CD4-positive, alpha-beta T cell (primary cell): ENCODE results near the gene DMKN. TPM values are rescaled to one million over a fixed set of nuclear protein-coding genes. Genes with fewer than 3 reads are reported as not detected.
A peak's percentile ranks its signal among the peaks of the same experiment; 100 is the strongest.

ENCODE experiments used
- ATAC-seq: fragments of 200-7000 bp; cut with Tn5 transposase; one replicate; pipeline ENCODE4 v1.10.0; 2022; ENCODE audit warnings: mild to moderate bottlenecking; ENCODE audit not compliant: poor library complexity
- CTCF ChIA-PET: fragments of 350-600 bp; sonication (Branson Sonifier 250); formaldehyde crosslinking; loops from one replicate; lab custom pipeline; 2021; ENCODE audit warnings: antibody characterized with exemption, inconsistent platforms; lab: Charles Lee
- POLR2A ChIA-PET: fragments of 350-600 bp; sonication (Branson Sonifier 250); formaldehyde crosslinking; loops from one replicate; lab custom pipeline; 2021; ENCODE audit warnings: antibody characterized with exemption, inconsistent platforms; lab: Charles Lee
- DNase-seq, 14 experiments: peaks; one replicate each; pipeline ENCODE4 v3.0.0-alpha.2; 2013 to 2020; ENCODE audit warnings: mixed read lengths in 2 of 14
- H3K27ac ChIP-seq, 2 donors: one replicate each; pipeline versions ENCODE4 v1.5.1 to v1.7.0; 2013; ENCODE audit warnings: low read length in 2 of 2, low read depth in 1 of 2, mild to moderate bottlenecking in 1 of 2
- H3K27me3 ChIP-seq, 2 experiments: 1 replicate in 1 of 2; 2 replicates in 1 of 2; pipeline versions ENCODE4 v1.6.1 to v1.7.0; 2013; ENCODE audit warnings: low read length in 2 of 2, control low read depth in 1 of 2, mild to moderate bottlenecking in 1 of 2, moderate library complexity in 1 of 2; ENCODE audit not compliant: insufficient read depth in 2 of 2, control insufficient read depth in 1 of 2
- H3K36me3 ChIP-seq: one replicate; pipeline ENCODE4 v1.6.1; 2013; ENCODE audit warnings: low read length, control low read depth; ENCODE audit not compliant: insufficient read depth
- H3K4me1 ChIP-seq: one replicate; pipeline ENCODE4 v1.6.1; 2013; ENCODE audit warnings: low read length, control low read depth; ENCODE audit not compliant: insufficient read depth
- H3K4me3 ChIP-seq: one replicate; pipeline ENCODE4 v1.5.1; 2013; ENCODE audit warnings: mild to moderate bottlenecking, low read length, moderate library complexity
- H3K9me3 ChIP-seq, 2 experiments: 1 replicate in 1 of 2; 2 replicates in 1 of 2; pipeline versions ENCODE4 v1.6.1 to v1.7.0; 2013; ENCODE audit warnings: low read length in 2 of 2, mild to moderate bottlenecking in 2 of 2, control low read depth in 1 of 2, moderate library complexity in 1 of 2; ENCODE audit not compliant: control insufficient read depth in 1 of 2, insufficient read depth in 1 of 2
- H3K27ac Mint-ChIP-seq: one replicate; pipeline ENCODE4 v1.8.0; 2020; ENCODE audit warnings: mixed read lengths
- H3K27me3 Mint-ChIP-seq: one replicate; pipeline ENCODE4 v1.8.0; 2021; ENCODE audit warnings: mixed read lengths
- H3K36me3 Mint-ChIP-seq: one replicate; pipeline ENCODE4 v1.8.0; 2021; ENCODE audit warnings: low read depth, mixed read lengths
- H3K4me1 Mint-ChIP-seq: one replicate; pipeline ENCODE4 v1.8.0; 2021; ENCODE audit warnings: low read depth, mixed read lengths
- H3K4me3 Mint-ChIP-seq: one replicate; pipeline ENCODE4 v1.8.0; 2020; ENCODE audit warnings: mild to moderate bottlenecking, mixed read lengths
- H3K9me3 Mint-ChIP-seq: one replicate; pipeline ENCODE4 v1.8.0; 2020; ENCODE audit warnings: mixed read lengths
- intact Hi-C, 2 experiments: fragments of 100-400 bp; cut with DNase I in 1 of 2; cut with micrococcal nuclease in 1 of 2; formaldehyde crosslinking; loops; one replicate each; pipeline versions ENCODE4 v1.15.1 to v1.9.0; 2023 to 2025; cut with DNase I, micrococcal nuclease
- total RNA-seq, 174 experiments: library from RNA in 2 of 174; stranded (reverse) in 2 of 174; gene quantifications; one replicate each; pipeline ENCODE4 v1.2.3 and lab custom pipeline; 2021 to 2026
- TF ChIP-seq, protein P1 (sequence below): fragments of 200-600 bp; IDR thresholded peaks from one replicate; pipeline ENCODE4 v1.8.0; 2022; ENCODE audit warnings: antibody characterized with exemption, mild to moderate bottlenecking

The DMKN gene
- total RNA-seq, 2 experiments from 2014 or later = not detected

DNA sequence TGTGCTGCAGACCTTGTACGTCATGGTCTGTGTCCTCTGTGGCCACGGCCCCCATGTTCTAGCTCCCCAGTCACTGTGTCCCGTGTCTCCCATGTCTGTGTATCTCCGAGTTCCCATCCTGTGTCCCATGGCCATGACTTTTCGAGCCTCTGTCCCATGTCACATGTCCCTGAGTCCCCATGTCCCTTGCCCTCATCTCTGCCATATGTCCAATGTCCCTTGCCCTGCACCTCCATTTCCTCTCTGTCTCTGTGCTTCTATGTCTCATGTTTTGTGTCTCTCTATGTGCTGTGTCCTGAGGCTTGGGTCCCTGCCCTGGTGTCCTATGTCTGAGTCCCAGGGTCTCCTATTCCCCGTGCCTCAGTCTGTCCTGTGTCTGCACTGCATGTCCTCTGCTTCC, 48.0 kb upstream of the DMKN start:
- H3K9me3 ChIP-seq = peaks cover 0 to 16% of the 10 kb centered on the region in 2 experiments
- no peaks in the 10 kb centered on the region for H3K36me3 ChIP-seq
- peaks cover 17% of the 10 kb centered on the region for H3K4me1 ChIP-seq
- CTCF ChIA-PET = no interaction called here
- no peaks in the 10 kb centered on the region for H3K9me3 Mint-ChIP-seq
- no peak overlapping the region for H3K4me3 ChIP-seq
- H3K4me3 Mint-ChIP-seq = no peak overlapping the region
- ATAC-seq (no peak), DNase-seq (peak in 1 of 14 experiments; percentile 6)
- intact Hi-C loops = loop anchor here in 1 of 2 experiments (10.0 kb wide), 1 partner anchor 113 kb away; no protein-coding TSS in a partner anchor
- H3K36me3 Mint-ChIP-seq = no peaks in the 10 kb centered on the region
- TF ChIP-seq, protein P1, sequence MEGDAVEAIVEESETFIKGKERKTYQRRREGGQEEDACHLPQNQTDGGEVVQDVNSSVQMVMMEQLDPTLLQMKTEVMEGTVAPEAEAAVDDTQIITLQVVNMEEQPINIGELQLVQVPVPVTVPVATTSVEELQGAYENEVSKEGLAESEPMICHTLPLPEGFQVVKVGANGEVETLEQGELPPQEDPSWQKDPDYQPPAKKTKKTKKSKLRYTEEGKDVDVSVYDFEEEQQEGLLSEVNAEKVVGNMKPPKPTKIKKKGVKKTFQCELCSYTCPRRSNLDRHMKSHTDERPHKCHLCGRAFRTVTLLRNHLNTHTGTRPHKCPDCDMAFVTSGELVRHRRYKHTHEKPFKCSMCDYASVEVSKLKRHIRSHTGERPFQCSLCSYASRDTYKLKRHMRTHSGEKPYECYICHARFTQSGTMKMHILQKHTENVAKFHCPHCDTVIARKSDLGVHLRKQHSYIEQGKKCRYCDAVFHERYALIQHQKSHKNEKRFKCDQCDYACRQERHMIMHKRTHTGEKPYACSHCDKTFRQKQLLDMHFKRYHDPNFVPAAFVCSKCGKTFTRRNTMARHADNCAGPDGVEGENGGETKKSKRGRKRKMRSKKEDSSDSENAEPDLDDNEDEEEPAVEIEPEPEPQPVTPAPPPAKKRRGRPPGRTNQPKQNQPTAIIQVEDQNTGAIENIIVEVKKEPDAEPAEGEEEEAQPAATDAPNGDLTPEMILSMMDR = no peak
- H3K27me3 Mint-ChIP-seq = peaks cover 73% of the 10 kb centered on the region
- POLR2A ChIA-PET = no interaction called here
- H3K27ac ChIP-seq = no peak overlapping the region
- H3K27ac Mint-ChIP-seq = no peak overlapping the region
- peaks cover 15 to 36% of the 10 kb centered on the region in 2 experiments for H3K27me3 ChIP-seq
- H3K4me1 Mint-ChIP-seq = peaks cover 15% of the 10 kb centered on the region

DNA sequence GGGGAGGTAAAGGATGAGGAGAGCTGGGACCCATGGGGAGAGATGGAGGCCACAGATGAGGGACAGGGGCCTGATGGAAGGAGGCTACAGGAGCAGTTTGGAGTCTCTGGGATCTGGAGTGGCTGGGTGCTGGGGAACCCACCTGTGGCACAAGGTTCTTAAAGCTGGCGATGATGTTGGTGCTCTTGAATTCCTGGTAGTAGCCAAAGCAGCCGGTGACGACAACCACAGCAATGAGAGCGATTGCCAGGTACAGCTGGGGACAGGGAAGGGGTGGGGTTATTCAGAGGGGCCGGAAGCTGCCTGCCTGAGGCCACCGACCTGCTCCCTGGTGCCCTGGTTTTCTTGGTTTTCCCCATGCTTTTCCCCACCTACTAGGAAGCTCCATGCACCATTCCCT, 47.2 kb upstream of the DMKN start:
- Mint-ChIP-seq H3K4me1 (peaks cover 15% of the 10 kb centered on the region), H3K4me3 (no peak overlapping the region), H3K27ac (no peak overlapping the region), H3K27me3 (peaks cover 76% of the 10 kb centered on the region), H3K36me3 (no peaks in the 10 kb centered on the region), H3K9me3 (no peaks in the 10 kb centered on the region)
- H3K4me1 ChIP-seq = peaks cover 17% of the 10 kb centered on the region
- H3K27ac ChIP-seq = no peak overlapping the region
- TF ChIP-seq, protein P1 = no peak
- peaks cover 0 to 16% of the 10 kb centered on the region in 2 experiments for H3K9me3 ChIP-seq
- ATAC-seq (no peak), DNase-seq (no peak)
- POLR2A ChIA-PET = no interaction called here
- CTCF ChIA-PET = interaction anchor here (0.6 kb wide), 1 partner anchor 121 kb away, joined by 4 read pairs; no protein-coding TSS in a partner anchor
- no peak overlapping the region for H3K4me3 ChIP-seq
- intact Hi-C loops = loop anchor here in 1 of 2 experiments (10.0 kb wide), 1 partner anchor 114 kb away; no protein-coding TSS in a partner anchor
- no peaks in the 10 kb centered on the region for H3K36me3 ChIP-seq
- H3K27me3 ChIP-seq = peaks cover 15 to 36% of the 10 kb centered on the region in 2 experiments

DNA sequence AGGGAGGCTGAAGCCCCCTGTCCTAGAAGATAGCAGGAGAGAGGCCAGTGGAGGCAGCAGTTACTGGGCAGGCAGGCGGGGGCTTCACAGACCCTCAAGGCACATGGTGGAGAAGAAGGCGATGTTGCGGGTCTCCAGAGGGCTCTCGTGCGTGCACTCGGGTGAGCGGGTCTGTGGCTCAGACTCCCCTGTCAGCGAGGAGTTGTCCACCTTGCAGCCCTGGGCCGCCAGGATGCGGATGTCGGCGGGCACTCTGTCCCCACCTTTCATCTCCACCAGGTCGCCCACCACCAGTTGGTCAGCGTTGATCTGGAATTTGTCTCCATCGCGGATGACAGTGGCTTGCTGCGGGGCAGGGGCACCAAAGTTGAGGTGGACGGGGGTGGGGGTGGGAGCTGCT, 46.8 kb upstream of the DMKN start:
- H3K36me3 ChIP-seq = no peaks in the 10 kb centered on the region
- peaks cover 0 to 16% of the 10 kb centered on the region in 2 experiments for H3K9me3 ChIP-seq
- no peak overlapping the region for H3K4me3 ChIP-seq
- no peak overlapping the region for H3K27ac ChIP-seq
- peak in 1 of 14 experiments; percentile 8 for DNase-seq
- intact Hi-C loops = loop anchor here in 1 of 2 experiments (10.0 kb wide), 1 partner anchor 115 kb away; no protein-coding TSS in a partner anchor
- ChIA-PET POLR2A (no interaction called here), CTCF (interaction anchor here (0.6 kb wide), 1 partner anchor 121 kb away, joined by 4 read pairs; no protein-coding TSS in a partner anchor)
- Mint-ChIP-seq H3K27ac (no peak overlapping the region), H3K36me3 (no peaks in the 10 kb centered on the region), H3K9me3 (no peaks in the 10 kb centered on the region), H3K4me1 (peaks cover 15% of the 10 kb centered on the region), H3K27me3 (peaks cover 74% of the 10 kb centered on the region), H3K4me3 (no peak overlapping the region)
- TF ChIP-seq, protein P1 = no peak
- peaks cover 17% of the 10 kb centered on the region for H3K4me1 ChIP-seq
- ATAC-seq = no peak
- peaks cover 15 to 36% of the 10 kb centered on the region in 2 experiments for H3K27me3 ChIP-seq
